ENCODE results near the gene CYP11A1. TPM values are rescaled to one million over a fixed set of nuclear protein-coding genes. Genes with fewer than 3 reads are reported as not detected.

CYP11A1 gene
- total and polyA plus RNA-seq, 10 of the 15 experiments (the other 5 are each of a cell fraction or from before 2014, with no cell fraction given), result 0.11 to 1.2 (median 0.23) TPM; not detected in 5

- ChIA-PET RAD21 (ENCODE audit: unreplicated experiment) (interaction anchor here (1.2 kb wide), 1 partner anchor 8 kb away, joined by 3 read pairs; no protein-coding TSS in a partner anchor), POLR2A (no interaction called here), CTCF (interaction anchor here (1.0 to 21.7 kb wide), 2 partner anchors 69 to 401 kb away, joined by 3 to 655 read pairs; partner anchors contain the start of gene SEMA7A), SMC1A (ENCODE audit: uncharacterized antibody, unreplicated experiment) (interaction anchor here (0.6 kb wide), 1 partner anchor 374 kb away, joined by 3 read pairs; no protein-coding TSS in a partner anchor)
- Histone ChIP-seq H3K4me3 (no peak overlapping the region), H3K9ac (ENCODE audit: control insufficient read depth, insufficient read depth, low read length) (no peak overlapping the region), H3K36me3 (ENCODE audit: control insufficient read depth in 2 of 2, insufficient read depth in 2 of 2, low read length in 1 of 2) (no peaks in the 10 kb centered on the region), H2AFZ (ENCODE audit: control insufficient read depth, low read depth, low read length) (no peak overlapping the region), H4K20me1 (ENCODE audit: control insufficient read depth, insufficient read depth) (no peaks in the 10 kb centered on the region), H3K9me3 (replicated peaks; ENCODE audit: control insufficient read depth, insufficient read depth, low read length) (no peaks in the 10 kb centered on the region), H3K27me3 (replicated peaks in 1 of 2; ENCODE audit: control insufficient read depth in 2 of 2, insufficient read depth in 2 of 2, low read length in 1 of 2) (peaks cover 4 to 5% of the 10 kb centered on the region in 2 experiments; a peak in 3 of 4 replicates), H3K4me2 (ENCODE audit: control insufficient read depth, insufficient read depth) (no peak overlapping the region), H3K27ac (ENCODE audit: control insufficient read depth, insufficient read depth) (no peak overlapping the region), H3K4me1 (ENCODE audit: control insufficient read depth, insufficient read depth, low read length) (no peaks in the 10 kb centered on the region), H3K79me2 (ENCODE audit: control insufficient read depth, insufficient read depth, low read length) (no peaks in the 10 kb centered on the region)
- DNase-seq (ENCODE audit: low read depth, low spot score) (no peak), ATAC-seq (no peak), FAIRE-seq (no peak)
- intact Hi-C loops (cut with micrococcal nuclease; ENCODE audit: unreplicated experiment), result no loop called here
- in situ Hi-C loops (cut with MboI), result no loop called here
- WGBS (ENCODE audit: insufficient coverage, insufficient replicate concordance, low lambda C conversion rate, missing lambda C conversion rate), result 88% methylated on average over 3 of the region's 3 CpGs
- BruUV-seq (replicated peaks), result no TSS peak
- TF ChIP-seq PKNOX1 (IDR thresholded peaks at IDR 0.05) (no peak), JUND (IDR thresholded peaks at IDR 0.05; ENCODE audit: low read depth, low read length) (no peak), EP300 (IDR thresholded peaks at IDR 0.05; ENCODE audit: borderline replicate concordance in 1 of 2, control insufficient read depth in 1 of 2, low read depth in 2 of 2, low read length in 2 of 2) (no peak), USF1 (IDR thresholded peaks at IDR 0.05; ENCODE audit: borderline replicate concordance, extremely low read length, insufficient read depth, low read depth, low read length) (no peak), MLLT1 (IDR thresholded peaks at IDR 0.05) (no peak), PRDM15 (CRISPR knock-in tag; IDR thresholded peaks at IDR 0.05) (no peak), HDAC2 (IDR thresholded peaks at IDR 0.05) (no peak), IRF5 (IDR thresholded peaks at IDR 0.05; ENCODE audit: borderline replicate concordance) (no peak), CBFB (IDR thresholded peaks at IDR 0.05; ENCODE audit: low read depth) (no peak), MYC (IDR thresholded peaks at IDR 0.05; ENCODE audit: insufficient read depth, insufficient read length, insufficient replicate concordance, low read length, severe bottlenecking) (no peak)
These were observed 675 bp upstream of the CYP11A1 start for GRCh38 chr15:74368121-74368520.
